Prostate gland (tissue), 2 donors: Measurements from ENCODE around the gene DRC1. TPM values are rescaled to one million over a fixed set of nuclear protein-coding genes. Genes with fewer than 3 reads are reported as not detected.

Source experiments
- DNase-seq: peaks from one replicate; pipeline ENCODE4 v3.0.0-alpha.2; 2019; ENCODE audit warnings: low spot score
- H3K27ac ChIP-seq, 2 donors: fragments of 200-600 bp; sonication (generic); 2 replicates each; pipeline ENCODE4 v1.5.1; 2017 to 2019
- H3K27me3 ChIP-seq: fragments of 200-600 bp; sonication (generic); replicated peaks from 2 replicates; pipeline ENCODE4 v1.5.1; 2019; ENCODE audit not compliant: insufficient read depth
- H3K36me3 ChIP-seq, 2 donors: fragments of 200-600 bp; sonication (generic); 1 replicate in 1 of 2; 2 replicates in 1 of 2; pipeline versions ENCODE4 v1.5.1 to v1.8.1; 2017 to 2019
- H3K4me1 ChIP-seq: fragments of 200-600 bp; sonication (generic); replicated peaks from 2 replicates; pipeline ENCODE4 v1.5.1; 2019
- H3K4me3 ChIP-seq, 2 donors: fragments of 200-600 bp; sonication (generic); 2 replicates each; pipeline ENCODE4 v1.5.1; 2017 to 2019
- H3K9me3 ChIP-seq: fragments of 200-600 bp; sonication (generic); 2 replicates; pipeline ENCODE4 v1.5.1; 2017
- CTCF ChIP-seq, 4 experiments: fragments of 200-600 bp in 2 of 4; fragments of 450-650 bp in 2 of 4; sonication (generic) in 2 of 4; IDR thresholded peaks; 1 replicate in 3 of 4; 2 replicates in 1 of 4; pipeline ENCODE4 v1.5.1; 2016 to 2019; ENCODE audit warnings: antibody characterized with exemption in 4 of 4, mild to moderate bottlenecking in 2 of 4, moderate library complexity in 2 of 4
- POLR2A ChIP-seq: fragments of 450-650 bp; IDR thresholded peaks from one replicate; pipeline ENCODE4 v1.6.1; 2016; ENCODE audit warnings: antibody characterized with exemption, mild to moderate bottlenecking
- POLR2AphosphoS5 ChIP-seq: sonication (generic); formaldehyde crosslinking; IDR thresholded peaks from one replicate; pipeline ENCODE4 v1.6.1; 2017; ENCODE audit warnings: antibody characterized with exemption
- WGBS: methylation state at CpG from one replicate; pipeline ENCODE4 v1.1.5; 2018; 5-methylcytosine and 5-hydroxymethylcytosine counted together
- intact Hi-C: fragments of 100-400 bp; cut with DNase I; formaldehyde crosslinking; loops from one replicate; pipeline ENCODE4 v1.14.2; 2022
- total RNA-seq, 2 donors: library from RNA; depleted of rRNA; stranded (reverse); fragments of >200 nt; gene quantifications; one replicate each; pipeline ENCODE4 v1.1.0, GENCODE V29; 2016

Gene DRC1
- total RNA-seq, 2 donors from 2014 or later = 3.8 TPM; not detected in 1

GRCh38 chr2:26410764-26411243 is 9.1 kb downstream of the DRC1 start:
- Histone ChIP-seq H3K9me3 (no peaks in the 10 kb centered on the region), H3K4me1 (no peaks in the 10 kb centered on the region), H3K4me3 (no peak overlapping the region), H3K27ac (no peak overlapping the region), H3K27me3 (no peaks in the 10 kb centered on the region), H3K36me3 (no peaks in the 10 kb centered on the region)
- TF ChIP-seq CTCF (IDR thresholded peaks at IDR 0.05) (no peak), POLR2A (no peak), POLR2AphosphoS5 (no peak)
- WGBS = 92% methylated on average over 2 of the region's 2 CpGs
- intact Hi-C loops = no loop called here
- no peak for DNase-seq

GRCh38 chr2:26411419-26411818 is 9.7 kb downstream of the DRC1 start:
- H3K4me1 ChIP-seq = no peaks in the 10 kb centered on the region
- TF ChIP-seq CTCF (IDR thresholded peaks at IDR 0.05) (no peak), POLR2AphosphoS5 (no peak), POLR2A (no peak)
- intact Hi-C loops = no loop called here
- DNase-seq = no peak
- no peak overlapping the region for H3K27ac ChIP-seq
- H3K27me3 ChIP-seq = no peaks in the 10 kb centered on the region
- no peak overlapping the region for H3K4me3 ChIP-seq
- 94% methylated on average over 6 of the region's 6 CpGs for WGBS
- no peaks in the 10 kb centered on the region for H3K9me3 ChIP-seq
- no peaks in the 10 kb centered on the region for H3K36me3 ChIP-seq

GRCh38 chr2:26412091-26412673 is 10.5 kb downstream of the DRC1 start:
- TF ChIP-seq POLR2A (no peak), CTCF (IDR thresholded peaks at IDR 0.05) (no peak)
- DNase-seq = no peak
- intact Hi-C loops = no loop called here
- H3K36me3 ChIP-seq = no peaks in the 10 kb centered on the region
- H3K4me3 ChIP-seq = no peak overlapping the region
- WGBS = 70% methylated on average over 10 of the region's 10 CpGs
- H3K27me3 ChIP-seq = no peaks in the 10 kb centered on the region
- H3K4me1 ChIP-seq = no peaks in the 10 kb centered on the region
- H3K27ac ChIP-seq = no peak overlapping the region
- no peaks in the 10 kb centered on the region for H3K9me3 ChIP-seq

GRCh38 chr2:26414311-26414710 is 12.6 kb downstream of the DRC1 start:
- DNase-seq = no peak
- WGBS = 91% methylated on average over 3 of the region's 3 CpGs

More at GRCh38 chr2:26414311-26414710, 12.6 kb downstream of the DRC1 start:
- Histone ChIP-seq H3K27ac (no peak overlapping the region), H3K4me1 (no peaks in the 10 kb centered on the region), H3K36me3 (no peaks in the 10 kb centered on the region), H3K27me3 (no peaks in the 10 kb centered on the region), H3K9me3 (no peaks in the 10 kb centered on the region), H3K4me3 (no peak overlapping the region)
- no peak for TF ChIP-seq POLR2A
- no peak for TF ChIP-seq POLR2AphosphoS5
- no peak for TF ChIP-seq CTCF (IDR thresholded peaks at IDR 0.05)
- intact Hi-C loops = no loop called here
